HG02642 (cell line): Measurements from ENCODE around the gene URI1.

ENCODE experiments used
- ATAC-seq: cut with Tn5 transposase; IDR thresholded peaks from one replicate; pipeline ENCODE4 v1.9.1; 2021; ENCODE audit warnings: mild to moderate bottlenecking; ENCODE audit not compliant: unreplicated experiment, poor library complexity

Gene URI1

DNA sequence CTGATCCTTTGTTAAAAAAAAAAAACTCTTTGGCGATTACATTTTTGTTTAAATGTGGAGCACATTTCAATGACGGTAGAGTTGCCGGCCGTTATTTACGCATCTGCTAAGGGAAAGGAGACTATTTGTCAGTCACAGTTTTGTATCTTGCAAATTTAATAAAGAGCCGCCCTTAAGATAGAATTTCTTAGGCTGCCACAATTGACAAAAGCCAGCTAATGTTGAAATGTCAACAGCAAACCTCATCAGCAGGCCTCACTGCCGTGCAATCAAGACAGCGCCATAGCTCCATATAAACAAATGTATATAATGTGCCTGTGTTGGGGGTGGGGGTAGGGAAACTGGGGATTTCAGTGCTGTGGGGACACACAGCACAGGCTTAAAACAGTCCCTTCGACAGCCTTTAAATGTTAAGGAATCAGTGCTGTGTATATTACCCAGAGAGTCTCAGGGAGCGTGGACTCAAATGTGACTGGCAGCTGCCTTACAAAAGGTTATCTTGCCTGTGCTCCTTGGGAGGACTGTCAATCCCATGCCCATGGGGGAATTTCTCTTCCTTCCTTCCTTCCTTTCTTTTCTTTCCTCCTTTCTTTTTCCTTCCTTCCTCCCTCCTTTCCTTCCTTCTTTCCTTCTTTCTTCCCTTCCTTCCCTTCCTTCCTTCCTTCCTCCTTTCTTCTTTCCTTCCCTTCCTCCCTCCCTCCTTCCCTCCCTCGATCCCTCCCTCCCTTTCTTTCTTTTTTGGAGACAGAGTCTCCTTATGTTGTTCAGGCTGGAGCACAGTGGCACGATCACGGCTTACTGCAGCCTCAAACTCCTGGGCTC lies 108.0 kb downstream of the URI1 start:
- ATAC-seq, result no peak

DNA sequence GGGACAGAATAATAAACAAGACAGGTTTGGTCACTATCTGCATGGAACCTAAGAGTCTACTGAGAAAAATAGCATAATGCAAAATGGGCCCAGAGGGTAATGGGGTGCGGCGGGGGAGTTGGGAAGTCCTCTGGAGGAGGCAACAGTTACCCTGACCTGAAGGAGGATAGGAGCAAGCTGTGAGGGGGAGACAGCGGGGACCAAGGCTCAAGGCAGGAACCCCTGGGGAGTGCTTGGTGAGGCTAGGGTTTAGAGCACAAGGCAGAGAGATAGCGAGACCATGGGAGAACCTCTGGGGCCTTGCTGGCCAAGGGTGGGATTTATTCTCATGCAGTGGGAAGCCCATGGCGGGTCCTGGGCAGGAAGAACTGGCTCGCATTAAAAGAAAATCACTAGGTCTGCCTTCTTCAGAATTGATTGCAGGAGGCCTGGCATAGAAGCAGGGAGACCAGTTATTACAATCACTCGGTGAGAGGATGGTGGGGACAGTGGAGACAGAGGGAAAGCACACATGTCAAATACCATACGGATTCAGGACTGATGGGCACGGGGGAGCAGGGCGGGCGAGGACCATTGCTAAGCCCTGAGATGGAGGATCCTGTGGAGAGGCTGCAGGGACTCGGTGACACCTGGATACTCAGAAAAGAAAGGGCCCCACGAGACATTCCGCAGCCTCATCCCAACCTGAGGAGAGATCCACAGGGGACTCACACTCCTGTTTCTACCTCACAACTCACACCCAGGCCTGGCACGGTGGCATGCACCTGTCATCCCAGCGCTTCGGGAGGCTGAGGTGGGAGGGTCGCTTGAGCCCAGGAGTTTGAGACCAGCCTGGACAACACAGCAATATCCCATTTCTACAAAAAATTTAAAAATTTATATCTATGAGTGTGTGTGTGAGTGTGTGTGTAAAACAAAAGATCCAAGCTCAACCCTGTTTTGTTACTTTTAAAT lies 110.4 kb downstream of the URI1 start:
- ATAC-seq, result no peak

- ATAC-seq, result no peak
Observed at GRCh38 chr19:30053558-30053957, 111.5 kb downstream of the URI1 start.

DNA sequence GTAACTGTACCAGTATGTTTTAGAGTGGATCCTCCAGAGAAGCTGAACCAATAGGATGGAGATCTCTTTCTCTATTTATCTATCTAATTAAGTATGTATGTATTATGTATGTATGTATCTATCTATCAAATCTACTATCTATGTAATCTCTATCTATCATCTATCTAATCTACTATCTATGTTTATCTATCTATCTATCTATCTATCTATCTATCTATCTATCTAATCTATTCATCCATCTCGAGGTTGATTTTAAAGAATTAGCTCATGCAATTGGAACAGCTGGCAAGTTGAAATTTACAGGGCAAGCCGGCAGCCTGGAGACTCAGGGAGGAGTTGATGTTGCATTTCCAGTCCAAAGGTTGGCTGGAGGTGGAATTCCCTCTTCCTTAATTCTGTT lies 112.2 kb downstream of the URI1 start:
- no peak for ATAC-seq

DNA sequence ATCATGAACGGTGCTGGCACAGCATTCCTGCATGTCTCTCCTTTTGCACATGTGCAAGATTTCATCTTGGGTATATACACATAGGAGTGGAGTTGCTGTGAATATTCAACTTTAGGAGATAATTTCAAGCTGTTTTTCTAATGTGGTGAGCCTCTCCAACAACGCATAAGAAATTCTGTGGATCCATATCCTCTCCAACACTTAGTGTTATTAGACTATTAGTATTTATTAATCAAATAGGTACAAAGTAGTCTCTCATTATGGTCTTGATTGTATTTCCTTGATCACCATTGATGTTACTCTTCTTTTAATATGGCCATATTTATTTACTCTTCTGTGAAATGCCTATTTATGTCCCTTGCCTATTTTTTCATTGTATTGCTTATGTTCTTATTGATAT lies 114.5 kb downstream of the URI1 start:
- no peak for ATAC-seq

GRCh38 chr19:30059741-30060457 lies 117.9 kb downstream of the URI1 start:
- ATAC-seq, result no peak

GRCh38 chr19:30060531-30061222 lies 118.6 kb downstream of the URI1 start:
- no peak for ATAC-seq

GRCh38 chr19:30061223-30062064 lies 119.4 kb downstream of the URI1 start:
- ATAC-seq, result no peak

GRCh38 chr19:30062065-30062906 lies 120.2 kb downstream of the URI1 start:
- ATAC-seq, result no peak

GRCh38 chr19:30062907-30063649 lies 121.0 kb downstream of the URI1 start:
- no peak for ATAC-seq

DNA sequence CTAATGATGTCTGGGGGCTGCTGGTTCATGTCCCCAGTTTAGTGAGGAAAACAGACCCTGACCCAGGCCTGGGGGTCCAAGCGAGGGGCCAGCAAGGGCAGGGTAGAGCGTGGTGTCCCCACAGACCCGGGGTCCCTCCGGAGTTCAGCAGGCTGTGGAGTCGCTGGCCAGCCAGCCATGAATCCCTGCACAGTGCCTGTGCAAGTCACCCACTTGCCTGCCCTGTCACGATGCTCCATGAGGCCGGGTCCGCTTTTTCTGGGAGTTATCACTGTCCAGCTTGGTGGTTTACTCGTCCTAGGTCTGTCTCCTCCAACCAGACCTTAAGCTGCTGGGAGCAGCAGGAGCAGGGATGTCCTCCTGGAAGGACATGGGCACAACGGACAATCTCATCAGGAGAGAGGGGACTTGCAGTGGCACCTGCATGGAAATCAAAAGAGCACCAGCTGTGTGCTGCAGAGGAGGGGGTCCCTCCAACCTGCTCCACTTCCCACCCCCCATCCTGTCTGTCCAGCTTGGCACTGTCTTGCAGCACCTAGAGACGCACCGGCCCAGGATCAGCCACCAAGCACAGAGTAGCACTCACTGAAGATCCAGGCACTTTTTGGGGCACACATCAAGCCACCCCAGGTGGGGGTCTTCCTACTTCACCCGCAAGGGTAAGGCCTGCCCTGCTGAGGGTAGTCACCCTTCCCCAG lies 121.8 kb downstream of the URI1 start:
- no peak for ATAC-seq

DNA sequence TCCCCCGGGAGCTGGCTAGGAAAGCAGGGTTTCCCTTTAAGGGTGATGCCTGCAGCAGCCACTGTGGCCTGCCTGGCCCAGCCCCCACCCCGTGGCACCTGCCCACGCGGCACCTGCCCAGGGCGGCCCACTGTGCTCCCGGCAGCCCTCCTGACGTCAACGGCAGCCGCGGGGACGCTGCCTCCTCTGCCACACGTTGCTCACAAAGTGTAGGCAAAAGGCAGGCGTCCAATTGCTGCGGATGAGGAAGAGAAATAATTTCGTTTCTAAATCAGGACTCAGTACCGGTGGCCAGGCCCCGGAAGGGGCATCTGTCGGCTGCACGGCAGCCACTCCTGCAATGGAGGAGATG lies 122.3 kb downstream of the URI1 start:
- ATAC-seq, result no peak

GRCh38 chr19:30064771-30065494 lies 122.9 kb downstream of the URI1 start:
- ATAC-seq, result no peak

GRCh38 chr19:30065680-30066606 lies 123.9 kb downstream of the URI1 start:
- ATAC-seq, result no peak
